Measurements from ENCODE around the gene TMPRSS9. TPM values are rescaled to one million over a fixed set of nuclear protein-coding genes. Genes with fewer than 3 reads are reported as not detected.

Gene TMPRSS9
- total and polyA plus RNA-seq, 10 donors = 0.70 to 4.3 (median 2.7) TPM

Small RNAs within 50 kb of the gene (microRNA-seq; reads per million reads assigned to microRNA genes)
- 0 to 0.36 (median 0.35) reads per million in 3 donors for gene MIR7108

Other genes starting within 250 kb of the TMPRSS9 start
- gene AP3D1, start 208.7 kb upstream of the TMPRSS9 start, total RNA-seq = 100 to 1,000 TPM in 4 of 7 donors, 10 to 100 TPM in 3; 89.3 to 112 (median 100) TPM
- gene AP3D1, start 208.7 kb upstream of the TMPRSS9 start, polyA plus RNA-seq = 10 to 100 TPM; 32.8 to 80.1 (median 43.2) TPM
- 10 to 100 TPM; 19.5 to 53.2 (median 36.4) TPM for gene DOT1L, start 196.3 kb upstream of the TMPRSS9 start, total RNA-seq
- 10 to 100 TPM in 1 of 3 donors, 1 to 10 TPM in 2; 3.9 to 20.8 (median 7.5) TPM for gene DOT1L, start 196.3 kb upstream of the TMPRSS9 start, polyA plus RNA-seq
- gene PLEKHJ1, start 123.9 kb upstream of the TMPRSS9 start, total RNA-seq = 10 to 100 TPM; 37.7 to 66.6 (median 45.6) TPM
- 100 to 1,000 TPM in 1 of 3 donors, 10 to 100 TPM in 2; 78.5 to 117 (median 91.8) TPM for gene PLEKHJ1, start 123.9 kb upstream of the TMPRSS9 start, polyA plus RNA-seq
- 10 to 100 TPM; 28.5 to 79.7 (median 66.6) TPM for gene SF3A2, start 123.4 kb upstream of the TMPRSS9 start, total RNA-seq
- gene SF3A2, start 123.4 kb upstream of the TMPRSS9 start, polyA plus RNA-seq = 10 to 100 TPM; 35.1 to 50.4 (median 37.7) TPM
- 1 to 10 TPM in 4 of 7 donors, under 1 TPM in 3; 0.79 to 5.7 (median 2.1) TPM for gene AMH, start 110.9 kb upstream of the TMPRSS9 start, total RNA-seq
- gene AMH, start 110.9 kb upstream of the TMPRSS9 start, polyA plus RNA-seq = 1 to 10 TPM in 1 of 3 donors, under 1 TPM in 2; 0.20 to 1.2 (median 0.58) TPM
- gene JSRP1, start 103.8 kb upstream of the TMPRSS9 start, total RNA-seq = 1 to 10 TPM; 1.2 to 4.8 (median 3.4) TPM
- 1 to 10 TPM; 1.2 to 3.0 (median 2.8) TPM for gene JSRP1, start 103.8 kb upstream of the TMPRSS9 start, polyA plus RNA-seq
- gene PEAK3, start 78.1 kb upstream of the TMPRSS9 start, total RNA-seq = 10 to 100 TPM in 2 of 7 donors, 1 to 10 TPM in 5; 5.7 to 17.4 (median 6.8) TPM
- gene PEAK3, start 78.1 kb upstream of the TMPRSS9 start, polyA plus RNA-seq = under 1 TPM; 0.30 to 0.93 (median 0.50) TPM
- 1 to 10 TPM in 2 of 7 donors, under 1 TPM in 5; 0.26 to 2.6 (median 0.70) TPM for gene LINGO3, start 52.1 kb upstream of the TMPRSS9 start, total RNA-seq
- 1 to 10 TPM in 1 of 3 donors, under 1 TPM in 2; 0.43 to 1.2 (median 0.82) TPM for gene LINGO3, start 52.1 kb upstream of the TMPRSS9 start, polyA plus RNA-seq
- gene LSM7, start 31.7 kb upstream of the TMPRSS9 start, total RNA-seq = 100 to 1,000 TPM in 3 of 7 donors, 10 to 100 TPM in 4; 60.7 to 131 (median 82.8) TPM
- 100 to 1,000 TPM; 435 to 524 (median 459) TPM for gene LSM7, start 31.7 kb upstream of the TMPRSS9 start, polyA plus RNA-seq
- gene SPPL2B, start 31.6 kb upstream of the TMPRSS9 start, total RNA-seq = 10 to 100 TPM; 69.7 to 96.4 (median 79.3) TPM
- gene SPPL2B, start 31.6 kb upstream of the TMPRSS9 start, polyA plus RNA-seq = 100 to 1,000 TPM in 1 of 3 donors, 10 to 100 TPM in 2; 40.5 to 111 (median 72.4) TPM
- 10 to 100 TPM; 21.1 to 59.3 (median 44.2) TPM for gene TIMM13, start 67.3 kb downstream of the TMPRSS9 start, total RNA-seq
- 10 to 100 TPM; 39.5 to 87.5 (median 84.1) TPM for gene TIMM13, start 67.3 kb downstream of the TMPRSS9 start, polyA plus RNA-seq
- gene LMNB2, start 96.7 kb downstream of the TMPRSS9 start, total RNA-seq = 10 to 100 TPM; 15.5 to 26.0 (median 21.6) TPM
- gene LMNB2, start 96.7 kb downstream of the TMPRSS9 start, polyA plus RNA-seq = 10 to 100 TPM in 1 of 3 donors, 1 to 10 TPM in 2; 4.9 to 21.7 (median 8.9) TPM
- 100 to 1,000 TPM in 1 of 7 donors, 10 to 100 TPM in 6; 57.4 to 114 (median 77.4) TPM for gene GADD45B, start 115.9 kb downstream of the TMPRSS9 start, total RNA-seq
- 10 to 100 TPM; 40.6 to 76.9 (median 43.3) TPM for gene GADD45B, start 115.9 kb downstream of the TMPRSS9 start, polyA plus RNA-seq